ENCODE data around the gene TRIM45.
A peak's percentile ranks its signal among the peaks of the same experiment; 100 is the strongest.
"Not testable (repeated sequence)": the region's sequence is repeated elsewhere in the genome, so short reads cannot be mapped to it uniquely, and the experiment has no call there.

TRIM45 gene, protein sequence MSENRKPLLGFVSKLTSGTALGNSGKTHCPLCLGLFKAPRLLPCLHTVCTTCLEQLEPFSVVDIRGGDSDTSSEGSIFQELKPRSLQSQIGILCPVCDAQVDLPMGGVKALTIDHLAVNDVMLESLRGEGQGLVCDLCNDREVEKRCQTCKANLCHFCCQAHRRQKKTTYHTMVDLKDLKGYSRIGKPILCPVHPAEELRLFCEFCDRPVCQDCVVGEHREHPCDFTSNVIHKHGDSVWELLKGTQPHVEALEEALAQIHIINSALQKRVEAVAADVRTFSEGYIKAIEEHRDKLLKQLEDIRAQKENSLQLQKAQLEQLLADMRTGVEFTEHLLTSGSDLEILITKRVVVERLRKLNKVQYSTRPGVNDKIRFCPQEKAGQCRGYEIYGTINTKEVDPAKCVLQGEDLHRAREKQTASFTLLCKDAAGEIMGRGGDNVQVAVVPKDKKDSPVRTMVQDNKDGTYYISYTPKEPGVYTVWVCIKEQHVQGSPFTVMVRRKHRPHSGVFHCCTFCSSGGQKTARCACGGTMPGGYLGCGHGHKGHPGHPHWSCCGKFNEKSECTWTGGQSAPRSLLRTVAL

GRCh38 chr1:117121589-117122329 is at the start of gene TRIM45:
Gene TRIM45 (minus strand): TSS chr1:117121749. CDS start chr1:117121201, 548 bp downstream.
- peak within 1 kb of the TSS; percentile 56 for H3K9ac ChIP-seq (ENCODE audit: low read length)
- peak within 1 kb of the TSS; percentile 67 for H3K4me3 ChIP-seq (ENCODE audit: low read length)
- peak within 1 kb of the TSS; percentile 14 for H3K27ac ChIP-seq (ENCODE audit: low read length)
- peaks cover 9% of the 10 kb centered on the region for H3K4me1 ChIP-seq (ENCODE audit: control insufficient read depth, low read depth, low read length)
- no peaks in the 10 kb centered on the region for H3K9me3 ChIP-seq (ENCODE audit: control insufficient read depth, low read depth, low read length)
- H3K27me3 ChIP-seq (ENCODE audit: control insufficient read depth, insufficient read depth, low read length) = no peaks in the 10 kb centered on the region
- H3K36me3 ChIP-seq (ENCODE audit: control insufficient read depth, low read depth, low read length) = peaks cover 10% of the 10 kb centered on the region

DNA sequence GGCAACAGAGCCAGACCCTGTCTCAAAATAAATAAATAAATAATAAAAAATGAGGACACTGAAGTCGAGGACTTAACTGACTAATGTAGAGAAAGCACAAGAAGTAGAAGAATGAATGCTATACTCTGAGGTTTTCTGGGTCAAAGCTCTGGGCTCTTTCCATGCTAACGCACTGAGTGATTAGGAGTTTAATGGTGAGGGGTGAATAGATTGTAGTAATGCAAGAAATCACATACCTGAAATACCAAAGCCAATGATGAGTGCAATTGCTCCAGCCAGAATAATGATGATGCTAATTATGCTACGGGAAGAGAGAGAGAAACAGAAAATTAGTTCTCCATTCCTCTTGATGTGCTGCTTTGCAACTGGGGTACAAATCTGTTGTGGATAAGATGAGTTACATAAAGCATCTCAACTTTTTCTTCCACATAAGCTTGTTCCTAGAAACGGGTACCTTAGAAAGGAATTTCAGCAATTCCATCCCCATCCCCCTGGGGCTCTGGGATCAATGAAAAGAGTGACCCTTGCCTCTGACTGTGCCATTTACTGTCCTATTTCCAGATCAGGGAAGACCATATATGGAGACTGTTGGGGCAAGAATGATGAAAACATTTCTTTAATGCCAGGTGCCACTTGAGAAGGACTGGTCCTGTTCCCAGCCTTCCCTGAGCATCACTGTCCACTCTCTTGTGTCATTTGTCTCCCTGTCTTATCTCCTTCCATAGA is 48.5 kb upstream of the TRIM45 start:
- H3K4me3 ChIP-seq (ENCODE audit: low read length) = no peak overlapping the region
- H3K36me3 ChIP-seq (ENCODE audit: control insufficient read depth, low read depth, low read length) = no peaks in the 10 kb centered on the region
- peaks cover 18% of the 10 kb centered on the region for H3K4me1 ChIP-seq (ENCODE audit: control insufficient read depth, low read depth, low read length)
- no peaks in the 10 kb centered on the region for H3K9me3 ChIP-seq (ENCODE audit: control insufficient read depth, low read depth, low read length)
- no peaks in the 10 kb centered on the region for H3K27me3 ChIP-seq (ENCODE audit: control insufficient read depth, insufficient read depth, low read length)
- no peak overlapping the region for H3K9ac ChIP-seq (ENCODE audit: low read length)
- no peak overlapping the region for H3K27ac ChIP-seq (ENCODE audit: low read length)

GRCh38 chr1:117167402-117167801 is 45.9 kb upstream of the TRIM45 start:
- no peak overlapping the region for H3K9ac ChIP-seq (ENCODE audit: low read length)
- no peaks in the 10 kb centered on the region for H3K27me3 ChIP-seq (ENCODE audit: control insufficient read depth, insufficient read depth, low read length)
- no peak overlapping the region for H3K4me3 ChIP-seq (ENCODE audit: low read length)
- no peak overlapping the region for H3K27ac ChIP-seq (ENCODE audit: low read length)
- peaks cover 18% of the 10 kb centered on the region for H3K4me1 ChIP-seq (ENCODE audit: control insufficient read depth, low read depth, low read length)
- H3K36me3 ChIP-seq (ENCODE audit: control insufficient read depth, low read depth, low read length) = no peaks in the 10 kb centered on the region
- H3K9me3 ChIP-seq (ENCODE audit: control insufficient read depth, low read depth, low read length) = no peaks in the 10 kb centered on the region

DNA sequence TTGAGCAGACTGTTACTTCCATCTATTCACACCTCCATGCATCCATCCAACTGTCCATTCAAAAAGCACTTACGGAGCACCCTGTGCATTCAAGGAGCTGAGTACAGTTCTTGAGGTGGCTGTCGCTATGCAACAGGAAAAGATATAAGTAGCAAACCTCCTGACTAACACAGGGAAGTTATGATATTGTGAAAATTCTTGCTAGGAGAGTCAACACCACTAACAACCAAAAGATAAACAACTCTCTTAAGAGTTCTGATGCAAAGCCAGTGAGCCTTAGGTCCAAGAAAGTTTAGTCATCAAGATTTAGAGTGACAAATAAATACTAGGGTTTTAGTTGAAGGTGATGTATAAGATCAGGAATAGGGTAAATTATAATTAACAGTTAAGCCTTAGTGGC is 44.5 kb upstream of the TRIM45 start:
- Histone ChIP-seq H3K4me3 (ENCODE audit: low read length) (no peak overlapping the region), H3K27me3 (ENCODE audit: control insufficient read depth, insufficient read depth, low read length) (no peaks in the 10 kb centered on the region), H3K9ac (ENCODE audit: low read length) (no peak overlapping the region), H3K27ac (ENCODE audit: low read length) (no peak overlapping the region), H3K9me3 (ENCODE audit: control insufficient read depth, low read depth, low read length) (no peaks in the 10 kb centered on the region), H3K4me1 (ENCODE audit: control insufficient read depth, low read depth, low read length) (peaks cover 16% of the 10 kb centered on the region), H3K36me3 (ENCODE audit: control insufficient read depth, low read depth, low read length) (no peaks in the 10 kb centered on the region)

GRCh38 chr1:117164209-117164608 is 42.7 kb upstream of the TRIM45 start:
- no peak overlapping the region for H3K27ac ChIP-seq (ENCODE audit: low read length)
- no peaks in the 10 kb centered on the region for H3K36me3 ChIP-seq (ENCODE audit: control insufficient read depth, low read depth, low read length)
- no peak overlapping the region for H3K4me3 ChIP-seq (ENCODE audit: low read length)
- H3K4me1 ChIP-seq (ENCODE audit: control insufficient read depth, low read depth, low read length) = peaks cover 9% of the 10 kb centered on the region
- H3K9ac ChIP-seq (ENCODE audit: low read length) = no peak overlapping the region
- H3K27me3 ChIP-seq (ENCODE audit: control insufficient read depth, insufficient read depth, low read length) = no peaks in the 10 kb centered on the region
- H3K9me3 ChIP-seq (ENCODE audit: control insufficient read depth, low read depth, low read length) = no peaks in the 10 kb centered on the region

- H3K36me3 ChIP-seq (ENCODE audit: control insufficient read depth, low read depth, low read length) = no peaks in the 10 kb centered on the region
- H3K9ac ChIP-seq (ENCODE audit: low read length) = no peak overlapping the region
- no peak overlapping the region for H3K27ac ChIP-seq (ENCODE audit: low read length)
- H3K27me3 ChIP-seq (ENCODE audit: control insufficient read depth, insufficient read depth, low read length) = no peaks in the 10 kb centered on the region
- no peaks in the 10 kb centered on the region for H3K9me3 ChIP-seq (ENCODE audit: control insufficient read depth, low read depth, low read length)
- no peak overlapping the region for H3K4me3 ChIP-seq (ENCODE audit: low read length)
- peaks cover 9% of the 10 kb centered on the region for H3K4me1 ChIP-seq (ENCODE audit: control insufficient read depth, low read depth, low read length)
Measured at GRCh38 chr1:117162816-117163215, 41.3 kb upstream of the TRIM45 start.

DNA sequence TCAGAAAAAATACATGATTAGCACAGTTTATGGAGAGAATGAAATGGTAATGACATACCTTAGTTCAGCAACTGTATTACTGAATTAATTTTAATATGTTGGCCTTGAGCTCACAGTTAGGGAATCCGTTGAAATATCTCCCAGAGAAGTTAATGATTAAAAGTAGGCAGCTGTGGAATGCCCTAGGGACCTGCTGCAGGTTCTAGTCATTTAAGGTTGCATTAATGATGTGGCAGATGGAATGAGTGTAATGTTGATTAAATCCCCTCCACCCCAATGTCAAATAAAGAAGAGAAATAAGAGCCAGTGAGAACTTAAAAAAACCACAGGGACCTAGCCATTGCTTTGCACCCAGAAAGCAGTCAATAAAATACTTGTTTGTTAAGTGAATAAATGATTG is 40.3 kb upstream of the TRIM45 start:
- H3K36me3 ChIP-seq (ENCODE audit: control insufficient read depth, low read depth, low read length) = no peaks in the 10 kb centered on the region
- H3K4me1 ChIP-seq (ENCODE audit: control insufficient read depth, low read depth, low read length) = peaks cover 9% of the 10 kb centered on the region
- no peak overlapping the region for H3K9ac ChIP-seq (ENCODE audit: low read length)
- no peaks in the 10 kb centered on the region for H3K27me3 ChIP-seq (ENCODE audit: control insufficient read depth, insufficient read depth, low read length)
- no peak overlapping the region for H3K27ac ChIP-seq (ENCODE audit: low read length)
- H3K9me3 ChIP-seq (ENCODE audit: control insufficient read depth, low read depth, low read length) = no peaks in the 10 kb centered on the region
- no peak overlapping the region for H3K4me3 ChIP-seq (ENCODE audit: low read length)

- H3K4me1 ChIP-seq (ENCODE audit: control insufficient read depth, low read depth, low read length) = peaks cover 15% of the 10 kb centered on the region
- not testable (repeated sequence) for H3K9me3 ChIP-seq (ENCODE audit: control insufficient read depth, low read depth, low read length); H3K36me3 ChIP-seq (ENCODE audit: control insufficient read depth, low read depth, low read length); H3K4me3 ChIP-seq (ENCODE audit: low read length); H3K27ac ChIP-seq (ENCODE audit: low read length); H3K9ac ChIP-seq (ENCODE audit: low read length); H3K27me3 ChIP-seq (ENCODE audit: control insufficient read depth, insufficient read depth, low read length)
Measured at GRCh38 chr1:117151305-117151704, 29.8 kb upstream of the TRIM45 start.

DNA sequence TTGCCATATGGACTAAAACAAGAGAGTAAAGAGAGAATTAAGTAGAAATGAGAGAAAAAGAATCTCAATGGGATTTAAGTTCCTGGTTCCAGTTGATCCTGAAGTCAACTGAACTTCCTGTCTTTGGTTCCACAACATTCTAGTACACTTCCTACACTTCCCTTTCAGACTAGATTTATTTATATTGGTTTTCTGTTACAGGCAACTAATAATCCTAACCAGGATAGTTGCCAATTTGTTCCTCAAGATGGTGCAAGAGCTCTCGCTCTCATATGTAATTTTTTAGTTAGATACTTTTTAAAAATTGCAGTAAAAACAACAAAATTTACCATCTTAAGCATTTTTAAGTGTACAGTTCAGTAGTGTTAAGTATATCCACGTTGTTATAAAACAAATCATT is 28.8 kb upstream of the TRIM45 start:
- Histone ChIP-seq H3K4me1 (ENCODE audit: control insufficient read depth, low read depth, low read length) (peaks cover 16% of the 10 kb centered on the region), H3K4me3 (ENCODE audit: low read length) (no peak overlapping the region), H3K36me3 (ENCODE audit: control insufficient read depth, low read depth, low read length) (no peaks in the 10 kb centered on the region), H3K9ac (ENCODE audit: low read length) (no peak overlapping the region), H3K9me3 (ENCODE audit: control insufficient read depth, low read depth, low read length) (no peaks in the 10 kb centered on the region), H3K27me3 (ENCODE audit: control insufficient read depth, insufficient read depth, low read length) (no peaks in the 10 kb centered on the region), H3K27ac (ENCODE audit: low read length) (no peak overlapping the region)

DNA sequence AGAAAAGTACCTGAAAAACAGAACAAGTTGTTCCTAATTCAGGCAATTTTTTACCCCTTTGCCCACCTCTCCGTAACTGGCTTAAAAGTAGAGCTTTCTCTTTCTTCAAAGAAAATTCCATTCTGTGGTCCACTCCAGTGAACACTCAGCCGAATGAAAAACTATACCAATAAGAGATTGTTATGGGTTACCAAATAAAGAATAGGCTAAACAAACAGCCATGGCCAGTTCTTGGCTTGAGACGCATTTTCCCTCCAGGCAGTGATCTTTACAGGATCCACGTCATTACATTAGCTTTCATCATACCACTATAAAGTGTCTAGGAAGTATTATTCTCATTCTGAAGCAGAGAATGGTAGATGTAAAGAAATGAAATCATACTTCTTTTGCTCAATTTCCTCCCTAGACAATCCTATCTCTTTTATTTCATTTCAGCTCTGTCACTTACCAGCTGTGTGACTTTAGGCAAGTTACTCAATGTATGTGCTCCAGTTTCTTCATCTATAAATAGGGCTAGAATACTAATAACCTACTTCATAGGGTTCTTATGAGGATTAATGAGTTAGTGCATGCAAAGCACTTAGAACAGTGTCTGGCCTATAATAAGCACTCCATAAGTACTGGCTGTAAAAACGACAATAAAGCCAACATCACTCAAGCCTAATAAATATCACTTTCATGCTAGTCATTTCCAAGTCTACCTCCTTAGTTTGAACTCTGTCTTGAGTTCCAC is 26.5 kb upstream of the TRIM45 start:
- Histone ChIP-seq H3K27me3 (ENCODE audit: control insufficient read depth, insufficient read depth, low read length) (no peaks in the 10 kb centered on the region), H3K36me3 (ENCODE audit: control insufficient read depth, low read depth, low read length) (no peaks in the 10 kb centered on the region), H3K9me3 (ENCODE audit: control insufficient read depth, low read depth, low read length) (no peaks in the 10 kb centered on the region), H3K27ac (ENCODE audit: low read length) (no peak overlapping the region), H3K4me1 (ENCODE audit: control insufficient read depth, low read depth, low read length) (peaks cover 16% of the 10 kb centered on the region), H3K9ac (ENCODE audit: low read length) (no peak overlapping the region), H3K4me3 (ENCODE audit: low read length) (no peak overlapping the region)
